HCT116 (cell line): ENCODE results near the gene ICA1. TPM values are rescaled to one million over a fixed set of nuclear protein-coding genes. Genes with fewer than 3 reads are reported as not detected.

ENCODE experiments used
- ATAC-seq: fragments of 200-7000 bp; cut with Tn5 transposase; 2 replicates; pipeline ENCODE4 v1.9.1; 2020; ENCODE audit warnings: mild to moderate bottlenecking, moderate library complexity
- BruUV-seq: library from RNA; stranded (reverse); fragments of 400-500 nt; replicated peaks from 2 replicates; lab custom pipeline; 2021; lab: Mats Ljungman, UMichigan
- CTCF ChIA-PET: fragments of 300-600 bp; sonication (Branson Sonifier 250); formaldehyde crosslinking; loops from one replicate; lab custom pipeline; 2021; ENCODE audit warnings: antibody characterized with exemption; lab: Charles Lee
- POLR2A ChIA-PET: fragments of 300-600, 350-600 bp; sonication (Branson Sonifier 250); formaldehyde crosslinking; loops from one replicate; lab custom pipeline; 2021; ENCODE audit warnings: antibody characterized with exemption; lab: Charles Lee
- RAD21 ChIA-PET, 2 experiments: fragments of 300-600 bp; sonication (Branson Sonifier 250); formaldehyde crosslinking; loops; one replicate each; lab custom pipeline; 2023; ENCODE audit warnings: low total read pairs in 2 of 2; ENCODE audit not compliant: uncharacterized antibody in 2 of 2, unreplicated experiment in 2 of 2, low non-redundant PET in 1 of 2; lab: Charles Lee
- DNase-seq: peaks from one replicate; pipeline ENCODE4 v3.0.0-alpha.2; 2010; ENCODE audit warnings: low read depth, low spot score
- H2AFZ ChIP-seq: fragments of 200-600 bp; shearing (Covaris generic), sonication (generic); 2 replicates; pipeline ENCODE4 v1.6.1; 2017; ENCODE audit warnings: low read depth, mixed run types, mixed read lengths, antibody characterized with exemption, low read length; ENCODE audit not compliant: poor library complexity, severe bottlenecking
- H3K27ac ChIP-seq: 2 replicates; pipeline ENCODE4 v1.5.1; 2012; ENCODE audit warnings: low read depth, low read length
- H3K27me3 ChIP-seq: fragments of 200-600 bp; sonication (generic); 2 replicates; pipeline ENCODE4 v1.6.1; 2016; ENCODE audit warnings: mixed run types, low read length, mixed read lengths; ENCODE audit not compliant: insufficient read depth
- H3K36me3 ChIP-seq, 2 experiments: fragments of 200-500 bp in 1 of 2; fragments of 200-600 bp in 1 of 2; sonication (Bioruptor generic) in 1 of 2; sonication (generic) in 1 of 2; 2 replicates each; pipeline versions ENCODE4 v1.5.1 to v1.6.1; 2014 to 2016; ENCODE audit warnings: low read length in 2 of 2, inconsistent platforms in 1 of 2, mixed read lengths in 1 of 2, mixed run types in 1 of 2; ENCODE audit not compliant: insufficient read depth in 2 of 2, control insufficient read depth in 1 of 2
- H3K4me1 ChIP-seq, 2 experiments: fragments of 200-600 bp in 1 of 2; sonication (generic) in 1 of 2; 2 replicates each; pipeline versions ENCODE4 v1.5.1 to v1.6.1; 2012 to 2017; ENCODE audit warnings: low read length in 2 of 2, inconsistent platforms in 1 of 2, mild to moderate bottlenecking in 1 of 2, mixed read lengths in 1 of 2, mixed run types in 1 of 2, moderate library complexity in 1 of 2; ENCODE audit not compliant: insufficient read depth in 2 of 2, control insufficient read depth in 1 of 2
- H3K4me2 ChIP-seq: fragments of 200-600 bp; sonication (generic); 2 replicates; pipeline ENCODE4 v1.6.1; 2017; ENCODE audit warnings: mixed run types, low read length, mixed read lengths
- H3K4me3 ChIP-seq, 2 experiments: fragments of 200-600 bp in 1 of 2; sonication (generic) in 1 of 2; replicated peaks in 1 of 2; 2 replicates each; pipeline ENCODE4 v1.5.1; 2011 to 2016; ENCODE audit warnings: low read length in 2 of 2, control low read depth in 1 of 2, low read depth in 1 of 2, mild to moderate bottlenecking in 1 of 2, mixed read lengths in 1 of 2, mixed run types in 1 of 2
- H3K79me2 ChIP-seq: fragments of 200-600 bp; sonication (generic); 2 replicates; pipeline ENCODE4 v1.6.1; 2017; ENCODE audit warnings: mild to moderate bottlenecking, mixed run types, low read length, moderate library complexity, mixed read lengths; ENCODE audit not compliant: insufficient read depth
- H3K9ac ChIP-seq: fragments of 200-600 bp; sonication (generic); 2 replicates; pipeline ENCODE4 v1.6.1; 2016; ENCODE audit warnings: low read length, mixed read lengths
- H3K9me2 ChIP-seq: fragments of 200-600 bp; sonication (generic), shearing (Covaris generic); 2 replicates; pipeline ENCODE4 v1.6.1; 2017; ENCODE audit warnings: mixed run types, mild to moderate bottlenecking, moderate library complexity; ENCODE audit not compliant: insufficient read depth
- H3K9me3 ChIP-seq, 2 experiments: fragments of 200-500 bp in 1 of 2; fragments of 200-600 bp in 1 of 2; sonication (Bioruptor generic) in 1 of 2; sonication (generic) in 1 of 2; 2 replicates each; pipeline ENCODE4 v1.6.1; 2014 to 2017; ENCODE audit warnings: low read length in 2 of 2, mixed read lengths in 2 of 2, inconsistent platforms in 1 of 2, low read depth in 1 of 2, mild to moderate bottlenecking in 1 of 2, mixed run types in 1 of 2, moderate library complexity in 1 of 2; ENCODE audit not compliant: control insufficient read depth in 1 of 2, insufficient read depth in 1 of 2
- H4K20me1 ChIP-seq: fragments of 200-600 bp; sonication (generic), shearing (Covaris generic); 2 replicates; pipeline ENCODE4 v1.6.1; 2017; ENCODE audit warnings: mixed run types, mild to moderate bottlenecking, moderate library complexity; ENCODE audit not compliant: insufficient read depth
- CEBPB ChIP-seq: IDR thresholded peaks from 2 replicates; pipeline ENCODE4 v1.6.1; 2012; ENCODE audit warnings: low read depth
- EGR1 ChIP-seq: IDR thresholded peaks from 2 replicates; pipeline ENCODE4 v1.6.1; 2012; ENCODE audit warnings: low read depth
- ELF1 ChIP-seq: IDR thresholded peaks from 2 replicates; pipeline ENCODE4 v1.6.1; 2012; ENCODE audit warnings: low read depth, borderline replicate concordance
- EZH2phosphoT487 ChIP-seq: fragments of 200-600 bp; IDR thresholded peaks from 2 replicates; pipeline ENCODE4 v1.6.1; 2018; ENCODE audit warnings: antibody characterized with exemption, borderline replicate concordance
- ZNF274 ChIP-seq: fragments of 200-500 bp; sonication (Bioruptor generic); IDR thresholded peaks from 2 replicates; pipeline ENCODE4 v1.6.1; 2014; ENCODE audit warnings: mild to moderate bottlenecking, low read depth, low read length, inconsistent platforms
- intact Hi-C: fragments of 100-400 bp; cut with micrococcal nuclease; formaldehyde crosslinking; loops from 2 replicates; pipeline ENCODE4 v1.10.0; 2022
- total RNA-seq: library from RNA; stranded (reverse); gene quantifications from one replicate; pipeline ENCODE4 v1.2.1, GENCODE V29; 2021; ENCODE audit not compliant: unreplicated experiment

ICA1 gene
- total RNA-seq, 1 experiment from 2014 or later: 16.4 TPM

GRCh38 chr7:8082762-8083161 is 179.2 kb downstream of the ICA1 start:
- no peak for ATAC-seq
- no peak overlapping the region for H3K4me3 ChIP-seq
- CTCF ChIA-PET: no interaction called here

GRCh38 chr7:8078418-8078817 is 183.5 kb downstream of the ICA1 start:
- intact Hi-C loops: no loop called here
- BruUV-seq: no TSS peak

More at GRCh38 chr7:8082762-8083161, 179.2 kb downstream of the ICA1 start:
- ChIA-PET POLR2A (no interaction called here), RAD21 (no interaction called here)
- H3K27ac ChIP-seq: no peak overlapping the region
- no TSS peak for BruUV-seq
- TF ChIP-seq EGR1: no peak
- no peak for TF ChIP-seq ELF1
- TF ChIP-seq ZNF274: no peak
- TF ChIP-seq EZH2phosphoT487: no peak
- TF ChIP-seq CEBPB: no peak
- H3K79me2 ChIP-seq: no peaks in the 10 kb centered on the region
- intact Hi-C loops: no loop called here
- no peaks in the 10 kb centered on the region for H3K4me1 ChIP-seq
- no peaks in the 10 kb centered on the region for H4K20me1 ChIP-seq
- DNase-seq: no peak
- no peak overlapping the region for H3K4me2 ChIP-seq
- no peaks in the 10 kb centered on the region for H3K9me2 ChIP-seq
- H2AFZ ChIP-seq: no peak overlapping the region
- no peaks in the 10 kb centered on the region for H3K27me3 ChIP-seq
- H3K9ac ChIP-seq: no peak overlapping the region
- no peaks in the 10 kb centered on the region for H3K9me3 ChIP-seq
- no peaks in the 10 kb centered on the region for H3K36me3 ChIP-seq

More at GRCh38 chr7:8078418-8078817, 183.5 kb downstream of the ICA1 start:
- DNase-seq: no peak
- Histone ChIP-seq H3K36me3 (no peaks in the 10 kb centered on the region), H3K9ac (no peak overlapping the region), H2AFZ (no peak overlapping the region), H3K79me2 (no peaks in the 10 kb centered on the region), H3K27me3 (no peaks in the 10 kb centered on the region), H3K4me1 (no peaks in the 10 kb centered on the region), H3K9me3 (no peaks in the 10 kb centered on the region), H3K9me2 (no peaks in the 10 kb centered on the region), H4K20me1 (no peaks in the 10 kb centered on the region), H3K4me3 (no peak overlapping the region), H3K27ac (no peak overlapping the region), H3K4me2 (no peak overlapping the region)
- RAD21 ChIA-PET: no interaction called here
- POLR2A ChIA-PET: no interaction called here
- CTCF ChIA-PET: no interaction called here
- ATAC-seq: no peak
- TF ChIP-seq ZNF274: no peak
